Spleen (tissue), 11 donors: ENCODE results near the gene ZNF516. TPM values are rescaled to one million over a fixed set of nuclear protein-coding genes. Genes with fewer than 3 reads are reported as not detected.

Source experiments
- DNase-seq: peaks from one replicate; pipeline ENCODE4 v3.0.0-alpha.2; 2020
- H3K27ac ChIP-seq, 8 donors: fragments of 200-600 bp; sonication (generic) in 7 of 8; 1 replicate in 4 of 8; 2 replicates in 4 of 8; pipeline versions ENCODE4 v1.5.0 to v1.8.0; 2016 to 2021; ENCODE audit warnings: inconsistent platforms in 4 of 8, mild to moderate bottlenecking in 4 of 8, moderate library complexity in 1 of 8
- H3K27me3 ChIP-seq, 7 donors: fragments of 200-600 bp; sonication (generic) in 6 of 7; replicated peaks in 1 of 7; 1 replicate in 4 of 7; 2 replicates in 3 of 7; pipeline versions ENCODE4 v1.5.0 to v1.8.0; 2016 to 2021; ENCODE audit warnings: inconsistent platforms in 3 of 7, mild to moderate bottlenecking in 1 of 7
- H3K36me3 ChIP-seq, 6 donors: fragments of 200-600 bp; sonication (generic) in 5 of 6; 1 replicate in 4 of 6; 2 replicates in 2 of 6; pipeline versions ENCODE4 v1.5.0 to v1.8.0; 2016 to 2021; ENCODE audit warnings: inconsistent platforms in 2 of 6
- H3K4me1 ChIP-seq, 6 donors: fragments of 200-600 bp; sonication (generic) in 5 of 6; 1 replicate in 3 of 6; 2 replicates in 3 of 6; pipeline versions ENCODE4 v1.5.0 to v1.8.0; 2016 to 2021; ENCODE audit warnings: inconsistent platforms in 3 of 6
- H3K4me3 ChIP-seq, 8 donors: fragments of 200-600 bp; sonication (generic) in 7 of 8; 1 replicate in 4 of 8; 2 replicates in 4 of 8; pipeline versions ENCODE4 v1.5.0 to v1.8.0; 2016 to 2021; ENCODE audit warnings: inconsistent platforms in 4 of 8, mild to moderate bottlenecking in 4 of 8, moderate library complexity in 2 of 8
- H3K9me3 ChIP-seq, 8 donors: fragments of 200-600 bp; sonication (generic) in 7 of 8; 1 replicate in 4 of 8; 2 replicates in 4 of 8; pipeline versions ENCODE4 v1.5.0 to v1.8.0; 2016 to 2021; ENCODE audit warnings: inconsistent platforms in 4 of 8
- POLR2A ChIP-seq, 3 donors: fragments of 450-650 bp; IDR thresholded peaks; one replicate each; pipeline ENCODE4 v1.5.1; 2017; ENCODE audit warnings: antibody characterized with exemption in 3 of 3, mild to moderate bottlenecking in 1 of 3
- POLR2AphosphoS5 ChIP-seq, 3 donors: sonication (generic); formaldehyde crosslinking; IDR thresholded peaks; one replicate each; pipeline ENCODE4 v1.5.1; 2017; ENCODE audit warnings: antibody characterized with exemption in 3 of 3
- WGBS, 5 donors: extraction: QIAGEN DNeasy Blood & Tissue Kit in 3 of 5; methylation state at CpG; one replicate each; pipeline versions ENCODE4 v1.1.5 to v1.1.7; 2013 to 2018; 5-methylcytosine and 5-hydroxymethylcytosine counted together
- intact Hi-C: fragments of 100-400 bp; cut with DNase I; formaldehyde crosslinking; loops from one replicate; pipeline ENCODE4 v1.15.0; 2023; ENCODE audit warnings: low total_unique reads
- polyA plus RNA-seq, 3 donors: library from polyadenylated mRNA; stranded (reverse); fragments of 200-250 nt; gene quantifications; one replicate each; pipeline ENCODE4 v1.2.1, GENCODE V29; 2013
- total RNA-seq, 7 donors: library from RNA; depleted of rRNA in 3 of 7; stranded (reverse); fragments of >200 nt in 3 of 7; fragmentation: NEBNext Ultra II Directional in 4 of 7; extraction: Animal tissue kit (Norgen Biotek cat#: 25700) in 4 of 7; gene quantifications; one replicate each; pipeline versions ENCODE4 v1.1.0 to v1.2.1, GENCODE V29; 2016 to 2021
- TF ChIP-seq, protein P1 (sequence below), 11 experiments: fragments of 200-600 bp in 7 of 11; fragments of 450-650 bp in 4 of 11; sonication (generic) in 4 of 11; IDR thresholded peaks in 8 of 11; conservative IDR thresholded peaks in 3 of 11; 1 replicate in 7 of 11; 2 replicates in 4 of 11; pipeline versions ENCODE4 v1.4.0 to v1.8.0; 2016 to 2021; ENCODE audit warnings: antibody characterized with exemption in 11 of 11, inconsistent platforms in 4 of 11, mild to moderate bottlenecking in 1 of 11
- donor health status: healthy with polysubstance abuse.
- donor health status: DM: no; HTN: no; CAD: no; lungs with moderate emphysema.
- donor health status: DM: no; HTN: no; CAD: no.
- donor health status: Bipolar disorder and iron deficiency.
- donor health status: healthy.
- donor health status: DM: no; HTN: no; CAD: no.
- donor health status: DM: yes; HTN: yes; CAD: no.

ZNF516 gene
- total and polyA plus RNA-seq, 10 donors: 4.5 to 58.4 (median 40.0) TPM

DNA sequence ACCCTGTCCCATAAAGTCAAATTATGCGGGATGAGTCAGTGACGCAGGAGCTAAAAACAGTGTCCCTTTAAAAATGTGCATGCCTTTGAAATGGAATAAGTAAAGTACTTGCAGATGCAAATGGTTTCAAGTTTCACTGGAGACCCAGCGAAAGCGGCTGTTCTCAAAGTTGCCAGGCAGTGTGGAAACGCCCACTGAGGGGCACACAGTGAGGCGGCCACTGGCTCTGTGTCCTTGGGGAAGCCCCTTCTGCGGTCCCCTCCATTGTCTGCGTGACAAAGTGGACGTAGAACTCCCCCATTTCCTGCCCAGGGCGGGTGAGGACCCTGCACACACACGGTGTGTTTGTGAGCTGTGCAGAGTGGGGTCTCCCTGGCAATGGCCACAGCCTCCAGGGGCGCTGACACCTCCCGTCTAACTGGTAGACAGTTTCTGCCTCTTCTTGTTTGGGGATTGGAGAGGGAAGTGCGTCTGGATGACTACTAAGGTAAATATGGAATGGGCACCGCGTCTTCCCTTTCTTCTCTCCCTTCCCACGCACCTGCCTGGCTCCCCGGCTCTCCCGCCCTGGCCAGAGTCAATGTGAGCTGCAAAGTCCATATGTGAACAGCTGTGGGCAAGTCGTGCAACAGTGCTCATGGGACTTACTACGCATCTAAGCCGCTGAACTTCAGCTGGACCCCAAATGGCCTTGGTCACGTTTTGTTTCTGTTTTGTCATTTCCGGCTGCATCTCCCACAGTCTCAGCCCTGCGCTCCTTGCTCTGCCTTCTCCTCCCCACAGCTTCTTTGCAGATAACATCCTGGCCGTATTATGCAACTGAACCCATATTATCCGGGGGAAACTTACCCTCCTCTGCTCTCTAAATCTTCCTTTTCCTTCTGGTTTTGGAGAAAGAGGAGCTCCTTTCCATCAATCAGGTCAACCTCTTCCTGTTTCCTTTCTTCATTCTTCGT lies 33.7 kb upstream of the ZNF516 start:
- H3K36me3 ChIP-seq: no peaks in the 10 kb centered on the region
- TF ChIP-seq, protein P1, sequence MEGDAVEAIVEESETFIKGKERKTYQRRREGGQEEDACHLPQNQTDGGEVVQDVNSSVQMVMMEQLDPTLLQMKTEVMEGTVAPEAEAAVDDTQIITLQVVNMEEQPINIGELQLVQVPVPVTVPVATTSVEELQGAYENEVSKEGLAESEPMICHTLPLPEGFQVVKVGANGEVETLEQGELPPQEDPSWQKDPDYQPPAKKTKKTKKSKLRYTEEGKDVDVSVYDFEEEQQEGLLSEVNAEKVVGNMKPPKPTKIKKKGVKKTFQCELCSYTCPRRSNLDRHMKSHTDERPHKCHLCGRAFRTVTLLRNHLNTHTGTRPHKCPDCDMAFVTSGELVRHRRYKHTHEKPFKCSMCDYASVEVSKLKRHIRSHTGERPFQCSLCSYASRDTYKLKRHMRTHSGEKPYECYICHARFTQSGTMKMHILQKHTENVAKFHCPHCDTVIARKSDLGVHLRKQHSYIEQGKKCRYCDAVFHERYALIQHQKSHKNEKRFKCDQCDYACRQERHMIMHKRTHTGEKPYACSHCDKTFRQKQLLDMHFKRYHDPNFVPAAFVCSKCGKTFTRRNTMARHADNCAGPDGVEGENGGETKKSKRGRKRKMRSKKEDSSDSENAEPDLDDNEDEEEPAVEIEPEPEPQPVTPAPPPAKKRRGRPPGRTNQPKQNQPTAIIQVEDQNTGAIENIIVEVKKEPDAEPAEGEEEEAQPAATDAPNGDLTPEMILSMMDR (IDR thresholded peaks at IDR 0.05 in 8 of 11, conservative IDR thresholded peaks at IDR 0.05 in 3 of 11): no peak
- TF ChIP-seq POLR2AphosphoS5 (IDR thresholded peaks at IDR 0.05): peak in 2 of 3 donors; percentile 43 to 46
- H3K27ac ChIP-seq: peak overlapping the region in 7 of 8 donors; percentile 62 to 79 (median 72)
- intact Hi-C loops: no loop called here
- 15 to 30% (median 22%) methylated on average over 28 of the region's 28 CpGs for WGBS, 5 donors
- peak overlapping the region in 7 of 8 donors; percentile 18 to 59 (median 30) for H3K4me3 ChIP-seq
- H3K4me1 ChIP-seq: peaks cover 0 to 24% (median 10%) of the 10 kb centered on the region in 6 donors
- peak; percentile 61 for DNase-seq
- H3K9me3 ChIP-seq: no peaks in the 10 kb centered on the region
- peaks cover 0 to 38% (median 7%) of the 10 kb centered on the region in 7 donors for H3K27me3 ChIP-seq

DNA sequence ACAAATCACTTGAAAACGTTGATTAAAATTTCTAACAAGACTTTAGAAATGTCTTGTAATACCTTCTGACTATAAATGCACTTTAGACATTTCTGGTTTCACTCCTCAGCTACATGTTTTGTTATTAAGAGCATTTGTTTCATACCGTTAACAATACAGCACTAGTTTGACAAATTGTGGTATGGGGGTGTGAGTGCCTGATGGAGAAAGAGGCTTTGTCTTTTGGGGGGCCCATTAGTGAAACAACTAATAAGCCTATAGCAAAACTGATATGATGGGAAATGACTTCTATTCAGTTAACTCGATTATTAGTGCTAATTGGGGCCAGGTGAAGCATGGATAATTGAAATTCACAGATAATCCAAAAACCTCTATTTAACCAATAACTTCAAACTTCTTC lies 30.9 kb upstream of the ZNF516 start:
- intact Hi-C loops: loop anchor here (2.0 kb wide), 1 partner anchor 15 kb away; no protein-coding TSS in a partner anchor
- H3K4me3 ChIP-seq: peak overlapping the region in 1 of 8 donors; percentile 30
- WGBS, 5 donors: 62 to 80% (median 72%) methylated on average over 3 of the region's 3 CpGs

DNA sequence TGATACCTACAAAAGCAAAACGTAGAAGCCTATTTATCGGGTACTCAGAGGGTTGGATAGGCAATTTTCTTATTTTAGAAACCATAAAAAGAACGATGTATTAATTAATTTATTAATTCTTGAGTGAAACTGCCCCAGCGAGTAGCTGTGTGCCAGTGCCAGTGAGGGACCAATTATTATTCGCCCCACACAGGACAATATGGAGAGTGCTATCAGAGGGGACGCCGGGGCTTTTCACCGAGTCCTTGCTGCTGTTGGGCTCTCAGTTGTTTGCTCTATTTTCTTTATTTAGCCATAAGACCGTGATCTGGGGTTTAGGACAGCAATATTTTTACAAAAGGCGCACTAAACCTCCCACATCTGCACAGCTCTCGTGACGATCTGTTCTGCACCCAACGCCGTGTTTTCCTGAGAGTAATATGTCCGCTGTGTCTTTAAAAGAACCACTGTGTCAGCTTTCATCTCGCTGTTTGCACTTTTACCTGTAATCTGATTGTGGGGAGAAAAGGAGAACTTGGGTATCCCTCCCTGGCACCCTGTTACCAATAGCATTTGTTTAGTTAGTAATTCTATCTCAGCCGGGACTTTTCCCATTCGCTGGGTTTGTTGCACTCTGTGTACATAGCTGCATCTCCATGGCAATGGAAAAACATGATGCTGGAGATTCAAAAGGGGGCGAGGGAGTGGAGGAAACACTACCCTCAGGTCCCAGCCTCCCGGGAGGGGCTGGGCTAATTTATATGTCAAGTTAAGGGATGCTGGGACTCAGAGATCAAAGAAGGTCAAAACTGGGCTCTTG lies 30.1 kb upstream of the ZNF516 start:
- Histone ChIP-seq H3K27me3 (peaks cover 0 to 38% (median 7%) of the 10 kb centered on the region in 7 donors), H3K4me3 (peak overlapping the region in 5 of 8 donors; percentile 3 to 56 (median 23)), H3K4me1 (peaks cover 0 to 24% (median 10%) of the 10 kb centered on the region in 6 donors), H3K27ac (peak overlapping the region in 6 of 8 donors; percentile 38 to 69 (median 60)), H3K9me3 (no peaks in the 10 kb centered on the region), H3K36me3 (no peaks in the 10 kb centered on the region)
- TF ChIP-seq POLR2A (IDR thresholded peaks at IDR 0.05) (no peak), POLR2AphosphoS5 (IDR thresholded peaks at IDR 0.05) (no peak)
- TF ChIP-seq, protein P1 (IDR thresholded peaks at IDR 0.05 in 8 of 11, conservative IDR thresholded peaks at IDR 0.05 in 3 of 11): no peak
- WGBS, 5 donors: 48 to 57% (median 55%) methylated on average over 20 of the region's 20 CpGs
- no peak for DNase-seq
- intact Hi-C loops: loop anchor here (2.0 kb wide), 1 partner anchor 16 kb away; no protein-coding TSS in a partner anchor

More for the DNA sequence above, 30.9 kb upstream of the ZNF516 start:
- Histone ChIP-seq H3K27me3 (peaks cover 0 to 38% (median 7%) of the 10 kb centered on the region in 7 donors), H3K9me3 (no peaks in the 10 kb centered on the region), H3K4me1 (peaks cover 0 to 24% (median 10%) of the 10 kb centered on the region in 6 donors), H3K36me3 (no peaks in the 10 kb centered on the region), H3K27ac (peak overlapping the region in 3 of 8 donors; percentile 38 to 69 (median 61))
- TF ChIP-seq POLR2AphosphoS5 (IDR thresholded peaks at IDR 0.05): no peak
- no peak for TF ChIP-seq POLR2A (IDR thresholded peaks at IDR 0.05)
- TF ChIP-seq, protein P1 (IDR thresholded peaks at IDR 0.05 in 8 of 11, conservative IDR thresholded peaks at IDR 0.05 in 3 of 11): no peak
- DNase-seq: no peak
